SK-N-SH treated with all-trans-retinoic acid at 6 μM for 48 hours (cell line): ENCODE data around the gene TSTD1.

Source experiments
- ATAC-seq: fragments of 200-7000 bp; cut with Tn5 transposase; 3 replicates; pipeline ENCODE4 v1.9.1; 2020; ENCODE audit warnings: mild to moderate bottlenecking, moderate library complexity
- ARNTL ChIP-seq: fragments of 450-650 bp; formaldehyde crosslinking; IDR thresholded peaks from 2 replicates; pipeline ENCODE4 v1.5.0; 2020; ENCODE audit warnings: low read depth, mild to moderate bottlenecking, moderate library complexity, borderline replicate concordance
- BACH2 ChIP-seq: fragments of 250-450 bp; sonication (Bioruptor Pico); IDR thresholded peaks from 2 replicates; pipeline ENCODE4 v1.9.0; 2021; ENCODE audit warnings: mild to moderate bottlenecking, borderline replicate concordance
- CSDC2 ChIP-seq: fragments of 250-450 bp; sonication (Bioruptor Pico); IDR thresholded peaks from 2 replicates; pipeline ENCODE4 v1.5.0; 2020; ENCODE audit warnings: mild to moderate bottlenecking, moderate library complexity
- ESRRG ChIP-seq: fragments of 250-450 bp; sonication (Bioruptor Pico); IDR thresholded peaks from 2 replicates; pipeline ENCODE4 v1.6.1; 2021; ENCODE audit warnings: mild to moderate bottlenecking
- GLIS3 ChIP-seq: fragments of 250-450 bp; sonication (Bioruptor Pico); IDR thresholded peaks from 2 replicates; pipeline ENCODE4 v1.5.0; 2020; ENCODE audit warnings: mild to moderate bottlenecking, moderate library complexity
- ISL1 ChIP-seq: fragments of 250-450 bp; sonication (Bioruptor Pico); IDR thresholded peaks from 2 replicates; pipeline ENCODE4 v2.1.2; 2022; ENCODE audit warnings: mild to moderate bottlenecking, moderate library complexity
- OSR1 ChIP-seq: fragments of 250-450 bp; sonication (Bioruptor Pico); IDR thresholded peaks from 2 replicates; pipeline ENCODE4 v1.8.0; 2022; ENCODE audit warnings: moderate library complexity, mild to moderate bottlenecking, inconsistent platforms
- PPARA ChIP-seq: fragments of 250-450 bp; sonication (Bioruptor Pico); IDR thresholded peaks from 2 replicates; pipeline ENCODE4 v1.5.0; 2020; ENCODE audit warnings: mild to moderate bottlenecking, borderline replicate concordance
- RARB ChIP-seq: fragments of 250-450 bp; sonication (Bioruptor Pico); IDR thresholded peaks from 2 replicates; pipeline ENCODE4 v1.8.0; 2021; ENCODE audit warnings: mild to moderate bottlenecking, moderate library complexity
- SNAI2 ChIP-seq: fragments of 250-450 bp; sonication (Bioruptor Pico); IDR thresholded peaks from 2 replicates; pipeline ENCODE4 v1.5.0; 2020; ENCODE audit warnings: mild to moderate bottlenecking, moderate library complexity
- TCF4 ChIP-seq: fragments of 250-450 bp; sonication (Bioruptor Pico); IDR thresholded peaks from 2 replicates; pipeline ENCODE4 v1.8.0; 2021; ENCODE audit warnings: mild to moderate bottlenecking, moderate library complexity, borderline replicate concordance
- TOX ChIP-seq: fragments of 250-450 bp; sonication (Bioruptor Pico); IDR thresholded peaks from 2 replicates; pipeline ENCODE4 v1.8.0; 2021; ENCODE audit warnings: mild to moderate bottlenecking, moderate library complexity, borderline replicate concordance
- ZC3H10 ChIP-seq: fragments of 250-450 bp; sonication (Bioruptor Pico); IDR thresholded peaks from 2 replicates; pipeline ENCODE4 v1.5.1; 2021; ENCODE audit warnings: mild to moderate bottlenecking, moderate library complexity
- ZFP3 ChIP-seq: fragments of 250-450 bp; sonication (Bioruptor Pico); IDR thresholded peaks from 2 replicates; pipeline ENCODE4 v1.5.0; 2020; ENCODE audit warnings: mild to moderate bottlenecking, moderate library complexity
- ZFP30 ChIP-seq: fragments of 450-650 bp; formaldehyde crosslinking; IDR thresholded peaks from 2 replicates; pipeline ENCODE4 v1.5.0; 2022; ENCODE audit warnings: mild to moderate bottlenecking, moderate library complexity
- ZNF565 ChIP-seq: fragments of 450-650 bp; formaldehyde crosslinking; conservative IDR thresholded peaks from 2 replicates; pipeline ENCODE4 v1.5.0; 2020; ENCODE audit warnings: low read depth, mild to moderate bottlenecking, moderate library complexity
- ZNF70 ChIP-seq: fragments of 450-650 bp; formaldehyde crosslinking; IDR thresholded peaks from 2 replicates; pipeline ENCODE4 v1.5.0; 2020; ENCODE audit warnings: mild to moderate bottlenecking, moderate library complexity
- ZNF8 ChIP-seq: fragments of 450-650 bp; formaldehyde crosslinking; IDR thresholded peaks from 2 replicates; pipeline ENCODE4 v1.5.0; 2020; ENCODE audit warnings: mild to moderate bottlenecking, moderate library complexity
- TF ChIP-seq, protein P1 (sequence below): fragments of 250-450 bp; sonication (Bioruptor Pico); IDR thresholded peaks from 2 replicates; pipeline ENCODE4 v1.5.0; 2020; ENCODE audit warnings: mild to moderate bottlenecking, moderate library complexity
- TF ChIP-seq, protein P2 (sequence below): fragments of 250-450 bp; sonication (Bioruptor Pico); IDR thresholded peaks from 2 replicates; pipeline ENCODE4 v1.8.0; 2020; ENCODE audit warnings: mild to moderate bottlenecking, moderate library complexity, borderline replicate concordance
- TF ChIP-seq, protein P3 (sequence below): fragments of 250-450 bp; sonication (Bioruptor Pico); IDR thresholded peaks from 2 replicates; pipeline ENCODE4 v1.8.0; 2021; ENCODE audit warnings: low read depth, mild to moderate bottlenecking, moderate library complexity, borderline replicate concordance

TSTD1 gene

DNA sequence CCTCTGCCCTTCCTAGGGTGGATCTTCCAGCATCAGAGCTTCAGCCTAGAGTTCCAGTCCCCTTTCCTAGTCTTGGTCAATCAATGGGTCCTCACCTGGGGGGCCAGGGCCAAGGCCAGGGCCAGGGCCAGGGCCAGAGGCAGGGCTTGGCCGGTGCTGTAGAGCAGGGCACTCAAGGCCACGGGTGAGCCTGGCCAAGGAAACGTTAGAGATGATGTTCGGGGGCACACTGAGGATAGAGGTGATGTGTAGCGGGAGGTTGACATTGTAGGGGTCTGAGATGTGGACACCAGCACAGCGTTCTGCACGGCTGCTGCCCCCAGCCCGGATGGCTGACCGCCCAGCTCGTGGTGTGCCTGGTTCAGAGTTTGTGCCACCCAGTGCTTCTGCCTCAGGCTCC, 12.5 kb upstream of the TSTD1 start:
- TF ChIP-seq ZFP3 (CRISPR knock-in tag) (no peak), BACH2 (CRISPR knock-in tag) (no peak), CSDC2 (CRISPR knock-in tag) (no peak), ISL1 (no peak), ARNTL (CRISPR knock-in tag) (no peak), TCF4 (CRISPR knock-in tag) (no peak), ZNF8 (no peak), ESRRG (CRISPR knock-in tag) (no peak), ZNF70 (no peak), RARB (CRISPR knock-in tag) (no peak), PPARA (no peak), GLIS3 (CRISPR knock-in tag) (no peak), TOX (CRISPR knock-in tag) (no peak)
- TF ChIP-seq, protein P1, sequence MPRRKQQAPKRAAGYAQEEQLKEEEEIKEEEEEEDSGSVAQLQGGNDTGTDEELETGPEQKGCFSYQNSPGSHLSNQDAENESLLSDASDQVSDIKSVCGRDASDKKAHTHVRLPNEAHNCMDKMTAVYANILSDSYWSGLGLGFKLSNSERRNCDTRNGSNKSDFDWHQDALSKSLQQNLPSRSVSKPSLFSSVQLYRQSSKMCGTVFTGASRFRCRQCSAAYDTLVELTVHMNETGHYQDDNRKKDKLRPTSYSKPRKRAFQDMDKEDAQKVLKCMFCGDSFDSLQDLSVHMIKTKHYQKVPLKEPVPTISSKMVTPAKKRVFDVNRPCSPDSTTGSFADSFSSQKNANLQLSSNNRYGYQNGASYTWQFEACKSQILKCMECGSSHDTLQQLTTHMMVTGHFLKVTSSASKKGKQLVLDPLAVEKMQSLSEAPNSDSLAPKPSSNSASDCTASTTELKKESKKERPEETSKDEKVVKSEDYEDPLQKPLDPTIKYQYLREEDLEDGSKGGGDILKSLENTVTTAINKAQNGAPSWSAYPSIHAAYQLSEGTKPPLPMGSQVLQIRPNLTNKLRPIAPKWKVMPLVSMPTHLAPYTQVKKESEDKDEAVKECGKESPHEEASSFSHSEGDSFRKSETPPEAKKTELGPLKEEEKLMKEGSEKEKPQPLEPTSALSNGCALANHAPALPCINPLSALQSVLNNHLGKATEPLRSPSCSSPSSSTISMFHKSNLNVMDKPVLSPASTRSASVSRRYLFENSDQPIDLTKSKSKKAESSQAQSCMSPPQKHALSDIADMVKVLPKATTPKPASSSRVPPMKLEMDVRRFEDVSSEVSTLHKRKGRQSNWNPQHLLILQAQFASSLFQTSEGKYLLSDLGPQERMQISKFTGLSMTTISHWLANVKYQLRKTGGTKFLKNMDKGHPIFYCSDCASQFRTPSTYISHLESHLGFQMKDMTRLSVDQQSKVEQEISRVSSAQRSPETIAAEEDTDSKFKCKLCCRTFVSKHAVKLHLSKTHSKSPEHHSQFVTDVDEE: no peak
- ATAC-seq: no peak

DNA sequence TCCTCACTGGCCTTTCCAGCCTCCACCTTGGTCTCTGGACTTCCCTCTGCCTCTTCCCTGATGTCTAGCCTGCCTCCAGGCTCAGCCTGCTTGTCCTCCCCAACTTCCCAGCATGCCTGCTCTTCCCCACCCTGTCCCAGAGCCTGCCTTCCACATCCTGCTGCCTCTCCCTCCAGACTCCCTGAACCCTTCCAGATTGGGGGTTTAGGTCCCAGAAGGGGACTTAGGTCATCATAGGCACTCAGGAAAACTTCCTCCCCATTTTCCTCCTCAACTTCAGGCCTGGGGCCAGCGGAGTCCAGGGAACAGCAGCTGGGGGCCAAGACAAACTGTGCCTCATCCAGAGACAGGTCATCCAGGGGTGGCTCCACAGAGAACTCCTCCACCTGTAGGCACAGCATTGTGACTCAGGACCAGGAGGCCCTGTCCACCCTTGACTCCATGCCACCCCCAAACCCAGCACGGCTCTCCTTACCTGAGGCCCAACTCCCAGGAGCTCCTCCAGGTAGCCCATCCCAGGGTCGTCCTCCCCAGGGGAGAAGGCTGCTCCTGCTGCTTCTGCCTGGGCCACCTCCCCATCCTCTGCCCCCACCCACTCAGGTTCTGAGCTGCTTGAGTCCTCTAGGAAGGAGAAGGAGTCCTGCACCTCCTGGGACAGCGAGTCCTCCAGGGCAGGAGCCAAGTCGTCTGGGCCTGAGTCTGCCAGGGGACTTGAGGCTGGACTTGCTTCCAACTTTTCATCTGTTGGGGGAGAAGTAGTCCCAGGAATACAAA, 10.4 kb upstream of the TSTD1 start:
- no peak for TF ChIP-seq CSDC2 (CRISPR knock-in tag)
- TF ChIP-seq, protein P2, sequence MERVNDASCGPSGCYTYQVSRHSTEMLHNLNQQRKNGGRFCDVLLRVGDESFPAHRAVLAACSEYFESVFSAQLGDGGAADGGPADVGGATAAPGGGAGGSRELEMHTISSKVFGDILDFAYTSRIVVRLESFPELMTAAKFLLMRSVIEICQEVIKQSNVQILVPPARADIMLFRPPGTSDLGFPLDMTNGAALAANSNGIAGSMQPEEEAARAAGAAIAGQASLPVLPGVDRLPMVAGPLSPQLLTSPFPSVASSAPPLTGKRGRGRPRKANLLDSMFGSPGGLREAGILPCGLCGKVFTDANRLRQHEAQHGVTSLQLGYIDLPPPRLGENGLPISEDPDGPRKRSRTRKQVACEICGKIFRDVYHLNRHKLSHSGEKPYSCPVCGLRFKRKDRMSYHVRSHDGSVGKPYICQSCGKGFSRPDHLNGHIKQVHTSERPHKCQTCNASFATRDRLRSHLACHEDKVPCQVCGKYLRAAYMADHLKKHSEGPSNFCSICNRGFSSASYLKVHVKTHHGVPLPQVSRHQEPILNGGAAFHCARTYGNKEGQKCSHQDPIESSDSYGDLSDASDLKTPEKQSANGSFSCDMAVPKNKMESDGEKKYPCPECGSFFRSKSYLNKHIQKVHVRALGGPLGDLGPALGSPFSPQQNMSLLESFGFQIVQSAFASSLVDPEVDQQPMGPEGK (CRISPR knock-in tag): no peak
- no peak for TF ChIP-seq ZNF70
- TF ChIP-seq ZC3H10 (CRISPR knock-in tag): no peak
- TF ChIP-seq, protein P1: no peak
- no peak for TF ChIP-seq ZNF565
- TF ChIP-seq ZNF8: no peak
- TF ChIP-seq ISL1: no peak
- no peak for TF ChIP-seq ZFP3 (CRISPR knock-in tag)
- TF ChIP-seq, protein P3, sequence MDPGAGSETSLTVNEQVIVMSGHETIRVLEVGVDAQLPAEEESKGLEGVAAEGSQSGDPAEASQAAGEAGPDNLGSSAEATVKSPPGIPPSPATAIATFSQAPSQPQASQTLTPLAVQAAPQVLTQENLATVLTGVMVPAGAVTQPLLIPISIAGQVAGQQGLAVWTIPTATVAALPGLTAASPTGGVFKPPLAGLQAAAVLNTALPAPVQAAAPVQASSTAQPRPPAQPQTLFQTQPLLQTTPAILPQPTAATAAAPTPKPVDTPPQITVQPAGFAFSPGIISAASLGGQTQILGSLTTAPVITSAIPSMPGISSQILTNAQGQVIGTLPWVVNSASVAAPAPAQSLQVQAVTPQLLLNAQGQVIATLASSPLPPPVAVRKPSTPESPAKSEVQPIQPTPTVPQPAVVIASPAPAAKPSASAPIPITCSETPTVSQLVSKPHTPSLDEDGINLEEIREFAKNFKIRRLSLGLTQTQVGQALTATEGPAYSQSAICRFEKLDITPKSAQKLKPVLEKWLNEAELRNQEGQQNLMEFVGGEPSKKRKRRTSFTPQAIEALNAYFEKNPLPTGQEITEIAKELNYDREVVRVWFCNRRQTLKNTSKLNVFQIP: no peak
- TF ChIP-seq SNAI2 (CRISPR knock-in tag): no peak
- no peak for TF ChIP-seq ESRRG (CRISPR knock-in tag)
- TF ChIP-seq OSR1 (CRISPR knock-in tag): no peak
- TF ChIP-seq BACH2 (CRISPR knock-in tag): no peak
- no peak for TF ChIP-seq ZFP30 (CRISPR knock-in tag)
- TF ChIP-seq TCF4 (CRISPR knock-in tag): no peak
- no peak for TF ChIP-seq TOX (CRISPR knock-in tag)
- no peak for ATAC-seq
